GM10847 (cell line): Measurements from ENCODE around the gene SOSTDC1.

Source experiments
- POLR2A ChIP-seq: IDR thresholded peaks from 2 replicates; pipeline ENCODE4 v1.6.1; 2011; ENCODE audit not compliant: insufficient read length; ENCODE audit errors: extremely low read depth

SOSTDC1 gene

DNA sequence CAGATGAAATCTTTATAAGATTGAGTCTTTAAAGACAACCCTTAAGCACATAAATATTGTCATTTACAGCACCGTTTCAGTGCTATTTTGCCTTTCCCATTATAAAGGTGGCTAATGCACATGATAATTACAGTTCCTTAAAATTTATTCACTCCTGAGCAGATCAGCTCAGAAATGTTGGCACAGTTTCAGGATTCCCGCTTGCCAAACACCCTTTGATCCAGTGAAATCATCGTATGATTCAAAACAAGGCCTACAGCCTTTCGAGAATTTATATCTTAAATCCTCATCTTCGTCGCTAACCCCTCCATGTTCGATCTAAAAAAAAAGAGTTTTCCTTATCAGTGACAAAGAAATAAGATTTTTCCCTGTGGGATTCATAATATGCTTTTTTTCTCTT lies 14.1 kb upstream of the SOSTDC1 start:
- TF ChIP-seq POLR2A = no peak

DNA sequence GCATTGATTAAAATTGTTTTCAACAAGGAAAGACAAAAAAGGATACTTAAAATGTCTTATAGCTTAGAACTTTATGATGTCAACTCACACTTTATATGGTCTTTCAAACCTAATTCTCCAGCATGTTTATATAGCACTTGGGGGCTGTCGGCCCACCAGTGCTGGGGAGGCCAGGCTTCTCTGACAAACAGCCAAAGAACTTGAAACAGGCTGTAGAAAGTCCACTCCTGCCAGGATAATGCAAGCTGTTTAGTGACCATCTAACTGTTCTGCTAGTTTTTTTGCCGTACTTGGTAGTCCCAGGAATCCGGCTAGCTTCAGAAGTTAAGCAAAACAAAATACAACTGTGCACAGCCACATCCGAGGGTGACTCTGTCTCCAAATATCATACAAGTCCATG lies 13.6 kb upstream of the SOSTDC1 start:
- TF ChIP-seq POLR2A = no peak

DNA sequence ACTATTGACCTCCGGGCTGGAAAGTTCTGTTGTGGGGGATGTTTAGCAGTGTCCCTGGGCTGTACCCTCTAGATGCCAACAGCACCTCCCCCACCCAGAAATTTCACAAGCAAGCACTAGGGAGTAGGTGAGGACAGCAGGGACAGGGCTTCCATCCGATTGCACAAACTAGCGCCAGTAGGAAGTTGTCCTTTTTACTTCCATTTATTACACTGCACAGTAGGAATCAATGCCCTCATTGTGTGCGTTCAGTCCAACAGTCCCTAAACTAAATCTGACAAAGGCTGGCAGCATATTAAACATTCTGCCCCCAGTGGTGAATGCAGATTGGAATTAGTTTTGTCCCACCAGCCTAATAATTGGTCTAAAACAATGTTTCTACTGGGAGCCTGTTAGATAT lies 6.4 kb upstream of the SOSTDC1 start:
- no peak for TF ChIP-seq POLR2A

DNA sequence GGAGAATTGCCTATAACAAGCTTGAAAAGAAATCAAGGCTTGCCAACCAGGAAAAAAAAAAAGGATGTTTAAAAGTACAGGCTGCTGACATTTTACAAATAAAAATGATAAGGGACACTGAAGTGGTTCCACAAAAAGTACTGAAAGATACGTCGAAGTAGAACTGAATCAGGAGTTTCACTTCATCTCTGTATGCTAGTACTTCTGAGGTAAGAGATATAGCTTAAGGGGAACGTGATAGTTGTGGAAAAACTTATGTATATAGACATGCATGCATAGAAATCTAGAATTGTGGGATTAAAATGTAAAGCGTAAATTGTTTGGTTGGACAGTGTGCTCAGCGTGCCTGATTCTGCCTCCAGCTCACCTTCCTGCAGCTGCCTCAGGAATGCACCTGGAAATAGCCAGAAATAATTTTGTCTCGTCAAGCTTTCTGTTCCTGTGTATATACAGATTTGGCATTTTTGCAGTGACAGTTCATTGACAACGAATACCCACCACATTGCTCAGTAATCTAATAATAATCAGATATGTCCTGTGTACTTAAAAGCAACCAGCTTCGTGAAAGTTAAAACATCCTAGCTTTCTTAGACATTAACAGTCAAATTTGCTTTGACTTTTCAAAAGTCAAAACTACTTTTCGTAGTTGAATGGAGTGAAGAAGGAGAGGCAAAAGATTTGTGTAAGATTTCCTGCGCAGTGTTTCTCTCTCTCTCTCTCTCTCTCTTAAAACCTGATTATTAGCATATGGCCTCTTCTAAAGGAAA lies 1.4 kb downstream of the SOSTDC1 start:
- no peak for TF ChIP-seq POLR2A

DNA sequence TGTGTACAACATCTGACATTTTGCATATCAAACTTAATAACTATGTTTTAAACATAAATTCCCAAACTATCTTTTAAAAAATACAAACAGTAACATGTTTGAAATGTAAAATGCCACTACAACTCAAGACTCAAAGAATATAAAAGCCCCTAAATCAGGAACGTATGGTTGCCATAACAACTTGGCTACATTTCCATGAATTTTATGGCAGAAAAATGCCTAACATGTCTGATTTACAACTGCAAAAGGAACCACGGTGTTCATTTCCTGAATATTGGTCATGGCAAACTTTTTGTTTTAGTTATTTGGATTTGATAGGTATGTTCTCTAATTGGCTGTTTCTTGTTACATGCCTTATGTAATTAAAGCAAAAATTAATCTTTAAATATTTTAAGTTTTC lies 2.0 kb downstream of the SOSTDC1 start:
- TF ChIP-seq POLR2A = no peak

DNA sequence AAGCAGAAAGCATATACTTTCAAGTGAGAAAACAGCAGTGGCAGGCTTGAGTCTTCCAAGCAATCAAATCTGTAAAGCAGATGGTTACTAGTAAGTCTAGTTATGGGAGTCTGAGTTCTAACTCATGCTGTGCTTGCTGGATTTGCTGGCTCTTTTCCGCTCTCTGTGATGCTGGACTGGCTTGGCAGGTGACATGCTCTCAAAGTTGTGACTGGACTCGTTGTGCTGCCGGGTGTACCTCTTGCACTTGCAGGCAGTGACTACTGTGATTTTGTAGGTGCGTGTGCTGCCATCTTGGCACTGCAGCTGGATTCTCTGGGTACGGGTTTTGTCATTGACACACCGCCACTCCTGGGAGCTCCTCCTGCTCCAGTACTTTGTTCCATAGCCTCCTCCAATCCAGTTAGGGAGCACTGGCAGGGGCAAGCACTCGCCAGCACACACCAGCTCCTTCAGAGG lies 3.1 kb downstream of the SOSTDC1 start:
- TF ChIP-seq POLR2A = no peak

DNA sequence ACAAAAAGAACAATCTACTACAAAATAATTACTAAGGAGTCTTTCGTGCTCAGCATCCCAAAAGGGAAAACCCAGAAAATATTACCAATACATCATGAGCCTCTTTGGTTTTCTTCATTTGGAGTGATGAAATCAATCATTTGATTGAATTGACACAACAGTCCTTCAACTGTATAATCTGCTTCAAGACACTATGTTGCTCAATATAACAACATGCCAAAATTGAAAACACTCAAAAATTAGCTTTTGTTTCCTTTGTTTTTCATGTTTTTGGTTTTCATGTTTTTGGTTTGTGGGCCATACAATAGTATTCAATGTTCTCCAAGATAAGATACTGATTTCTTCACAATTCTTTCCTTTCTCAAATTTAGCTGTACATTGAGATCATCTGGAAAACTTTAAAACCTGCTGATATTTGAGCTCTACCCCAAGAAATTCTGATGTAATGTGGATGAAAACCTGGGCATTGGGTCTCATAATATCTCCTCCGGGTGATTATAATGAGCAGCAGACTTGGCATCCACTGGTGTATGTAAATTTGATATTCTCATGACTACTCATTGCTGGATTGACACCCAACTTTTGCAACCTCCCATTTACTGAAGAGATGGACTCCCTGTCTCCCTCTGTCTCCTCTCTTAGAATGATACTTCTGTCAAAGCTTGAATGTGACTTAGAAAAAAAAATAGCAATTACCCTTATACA lies 4.6 kb downstream of the SOSTDC1 start:
- TF ChIP-seq POLR2A = no peak

DNA sequence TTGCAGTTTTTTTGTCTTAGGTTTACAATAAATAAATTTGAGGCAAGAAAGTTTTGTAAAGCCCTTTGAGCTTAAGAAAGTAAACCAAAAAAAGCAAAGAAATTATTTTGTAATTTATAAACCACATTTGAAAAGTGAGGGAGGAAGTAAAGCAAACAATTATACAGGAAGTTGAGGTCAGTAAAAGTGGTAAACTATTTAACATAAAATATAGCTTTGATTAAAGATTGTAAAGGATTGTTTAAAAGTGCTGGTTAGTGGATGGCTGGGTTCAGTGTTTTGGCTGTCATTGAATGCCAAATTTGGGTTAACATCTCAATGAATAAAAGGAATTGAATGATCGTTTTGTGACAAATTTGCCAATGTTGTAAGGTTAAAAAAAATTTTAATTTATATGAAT lies 9.9 kb downstream of the SOSTDC1 start:
- TF ChIP-seq POLR2A = no peak

DNA sequence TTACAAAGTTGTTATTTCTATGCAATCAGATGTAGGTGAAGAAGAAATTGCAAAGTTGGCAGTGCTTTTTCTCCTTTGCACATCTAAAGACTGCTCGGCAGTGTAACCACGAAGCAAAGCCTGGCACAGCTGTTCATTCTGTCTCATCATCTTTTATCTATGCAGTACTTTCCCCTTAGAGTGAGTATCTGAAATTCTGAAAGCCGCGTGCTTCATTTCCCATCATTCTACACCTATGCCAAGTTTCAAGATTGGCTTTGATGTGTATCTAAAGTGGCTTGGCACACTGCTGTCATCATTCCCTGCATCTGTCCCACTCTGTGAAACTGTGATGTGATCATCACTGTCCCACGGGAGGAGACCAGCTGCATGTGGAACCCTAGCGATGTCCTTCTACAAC lies 15.2 kb downstream of the SOSTDC1 start:
- no peak for TF ChIP-seq POLR2A

DNA sequence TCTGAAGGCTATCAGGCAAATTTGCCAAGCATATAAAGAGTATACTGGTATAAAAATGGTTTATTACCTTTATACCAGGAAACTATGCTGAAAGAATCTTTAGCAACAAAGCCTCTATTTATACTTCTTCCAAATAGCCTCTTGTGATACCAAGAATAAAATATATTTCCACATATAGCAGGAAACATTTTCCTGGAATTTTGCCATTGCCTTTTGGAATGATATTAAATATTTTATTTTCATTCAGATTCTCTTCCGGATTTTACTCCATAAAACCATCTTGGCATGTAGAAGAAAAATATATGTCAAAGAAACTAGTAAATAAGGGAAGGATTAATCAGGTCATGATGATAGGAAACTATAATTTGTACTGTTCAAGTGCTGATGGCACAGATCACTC lies 17.7 kb downstream of the SOSTDC1 start:
- TF ChIP-seq POLR2A = no peak

DNA sequence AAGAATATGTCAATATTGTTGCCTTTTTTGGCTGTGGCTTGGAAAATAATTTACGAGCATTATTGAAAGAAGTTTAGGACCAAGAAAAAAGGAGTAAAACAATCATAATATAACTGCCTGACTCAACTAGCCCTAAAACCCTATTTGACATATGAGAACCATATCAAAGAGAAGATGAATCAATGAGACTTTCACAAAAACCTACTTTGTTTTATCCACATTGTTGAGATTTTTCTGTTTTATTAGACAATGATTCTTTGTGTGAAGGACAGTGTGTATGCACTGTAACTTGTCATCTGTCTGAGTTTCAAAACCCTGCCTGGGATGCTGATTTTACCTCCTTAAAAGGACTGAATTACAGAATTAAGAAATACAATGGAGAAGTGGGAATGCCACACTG lies 19.0 kb downstream of the SOSTDC1 start:
- TF ChIP-seq POLR2A = no peak

DNA sequence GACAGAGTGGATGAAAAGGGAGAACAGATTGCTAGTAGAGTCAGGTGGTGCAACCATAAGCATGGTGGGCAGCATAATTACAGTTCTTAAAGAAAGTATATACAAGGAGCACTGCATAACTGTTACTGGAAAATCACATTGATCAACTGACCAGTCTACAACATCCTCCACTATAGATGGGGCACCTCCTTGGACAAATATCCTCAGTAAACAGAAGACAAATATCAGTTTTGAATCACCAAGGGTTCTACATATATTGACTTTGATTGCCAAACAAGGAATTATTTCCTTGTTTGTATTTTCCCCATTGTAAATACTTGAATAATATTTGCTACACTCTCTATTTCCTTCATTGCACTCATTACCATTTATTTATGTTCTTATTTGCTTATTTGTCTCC lies 26.6 kb downstream of the SOSTDC1 start:
- TF ChIP-seq POLR2A = no peak

DNA sequence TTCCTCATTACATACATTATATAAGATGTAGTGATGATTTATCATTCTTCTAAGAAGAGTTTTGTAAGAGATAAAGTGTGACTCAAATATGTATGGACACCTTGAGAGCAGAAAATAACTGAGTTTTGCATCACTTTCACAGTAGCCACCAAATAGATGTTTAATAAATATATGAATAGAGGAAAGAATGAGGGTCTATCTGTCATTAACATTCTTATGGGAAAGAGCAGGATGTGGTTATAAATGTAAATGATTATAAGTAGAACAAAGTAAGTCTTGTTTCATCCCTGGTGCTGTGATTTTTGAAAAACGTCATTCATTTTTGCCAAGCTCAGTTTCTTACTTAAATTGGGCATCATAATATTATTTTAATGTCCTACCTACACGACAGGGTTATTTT lies 29.2 kb downstream of the SOSTDC1 start:
- TF ChIP-seq POLR2A = no peak

DNA sequence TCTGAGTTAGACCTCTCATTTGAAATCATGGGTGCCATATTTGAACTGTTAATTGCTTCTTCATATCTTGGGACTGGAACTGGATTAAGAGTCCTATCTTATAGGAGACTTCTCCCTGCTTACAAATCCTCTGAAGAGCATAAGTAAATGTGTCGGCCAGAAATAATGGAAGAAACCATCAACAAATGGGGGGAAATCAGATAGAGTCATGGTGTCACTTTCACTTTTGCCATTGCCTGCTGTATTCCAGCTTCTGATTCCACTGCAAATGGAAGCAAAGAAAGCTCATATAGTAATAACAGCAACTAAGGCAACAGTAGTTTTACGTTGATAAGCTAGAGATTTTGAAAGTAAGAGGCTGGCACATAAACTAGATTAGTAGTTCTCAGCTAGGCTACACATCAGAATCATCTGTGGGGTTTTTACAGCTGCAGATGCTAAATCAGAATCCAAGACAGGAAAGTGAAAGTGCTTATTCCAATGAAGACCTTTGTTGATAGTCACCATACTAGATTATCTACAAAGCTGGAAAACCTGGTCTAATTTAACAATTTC lies 31.9 kb downstream of the SOSTDC1 start:
- no peak for TF ChIP-seq POLR2A

DNA sequence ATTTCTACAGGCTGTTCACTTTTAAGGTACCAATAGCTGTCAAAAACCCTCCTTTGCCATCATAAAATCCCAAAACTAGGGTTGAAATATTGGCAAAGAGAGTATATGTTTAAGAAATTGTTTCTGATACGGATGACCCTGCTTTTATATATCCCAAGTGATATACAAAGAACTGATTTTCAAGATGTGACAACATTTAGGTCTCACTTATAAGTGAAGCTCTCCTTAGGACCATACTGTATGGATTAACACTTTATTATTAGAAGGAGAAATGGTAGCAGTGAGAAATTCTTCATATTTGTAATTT lies 33.2 kb downstream of the SOSTDC1 start:
- no peak for TF ChIP-seq POLR2A

DNA sequence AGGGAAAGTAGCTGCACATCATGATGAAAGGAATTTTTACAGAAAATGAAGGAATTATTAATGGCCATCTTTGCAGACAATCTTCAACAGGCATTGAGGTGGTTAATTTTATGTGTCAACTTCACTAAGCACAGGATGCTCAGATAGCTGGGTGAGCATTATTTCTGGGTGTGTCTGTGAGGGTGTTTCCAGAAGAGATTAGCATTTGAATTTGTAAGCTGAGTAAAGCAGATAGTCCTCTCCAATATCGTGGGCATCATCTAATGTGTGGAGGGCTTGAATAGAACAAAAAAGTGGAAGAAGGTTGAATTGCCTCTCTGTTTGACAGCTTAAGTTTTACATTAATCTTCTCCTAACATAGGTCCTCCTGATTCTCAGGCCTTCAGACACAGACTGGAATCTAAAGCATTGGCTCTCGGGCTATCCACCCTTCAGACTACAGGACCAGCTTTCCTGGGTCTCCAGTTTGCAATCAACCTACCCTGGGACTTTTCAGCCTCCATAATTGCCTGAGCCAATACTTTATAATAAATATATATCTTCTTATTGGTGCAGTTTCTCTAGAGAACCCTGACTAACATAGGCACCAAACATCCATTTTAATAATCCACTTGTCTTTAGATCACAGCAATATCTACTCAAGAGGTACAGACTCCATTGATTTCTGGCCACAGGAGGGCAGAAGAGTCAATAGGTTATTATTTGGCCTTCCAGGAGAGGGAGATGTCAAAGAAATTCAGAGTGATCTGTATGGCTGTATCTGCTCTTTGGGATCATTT lies 33.7 kb downstream of the SOSTDC1 start:
- no peak for TF ChIP-seq POLR2A
